HL-60 (cell line): ENCODE results near the gene CFAP20DC.
"Not testable (repeated sequence)": the region's sequence is repeated elsewhere in the genome, so short reads cannot be mapped to it uniquely, and the experiment has no call there.

Experiments used
- DNase-seq, 2 experiments: peaks; one replicate each; pipeline ENCODE4 v3.0.0-alpha.2; 2010 to 2020; ENCODE audit warnings: low read depth in 1 of 2, low spot score in 1 of 2
- H3K27ac ChIP-seq: fragments of 250-450 bp; sonication (Bioruptor Pico); replicated peaks from 2 replicates; pipeline ENCODE4 v1.5.1; 2020; ENCODE audit warnings: mild to moderate bottlenecking, moderate library complexity
- H3K27me3 ChIP-seq: fragments of 250-450 bp; sonication (Bioruptor Pico); 2 replicates; pipeline ENCODE4 v1.5.1; 2021; ENCODE audit warnings: mild to moderate bottlenecking, moderate library complexity; ENCODE audit not compliant: insufficient read depth, poor library complexity, severe bottlenecking
- H3K4me3 ChIP-seq: replicated peaks from 2 replicates; pipeline ENCODE4 v1.5.1; 2011; ENCODE audit warnings: mild to moderate bottlenecking, control low read depth, low read length; ENCODE audit not compliant: insufficient read depth
- CTCF ChIP-seq: IDR thresholded peaks from one replicate; pipeline ENCODE4 v1.5.1; 2011; ENCODE audit warnings: low read length, control low read depth, inconsistent platforms; ENCODE audit not compliant: insufficient read depth
- GABPA ChIP-seq: IDR thresholded peaks from 2 replicates; pipeline ENCODE4 v1.6.1; 2012; ENCODE audit warnings: low read depth
- POLR2AphosphoS5 ChIP-seq: IDR thresholded peaks from 2 replicates; pipeline ENCODE4 v1.6.1; 2012; ENCODE audit warnings: low read depth
- REST ChIP-seq: IDR thresholded peaks from 2 replicates; pipeline ENCODE4 v1.6.1; 2012; ENCODE audit warnings: low read depth; ENCODE audit not compliant: insufficient replicate concordance
- SPI1 ChIP-seq: IDR thresholded peaks from 2 replicates; pipeline ENCODE4 v1.6.1; 2012; ENCODE audit warnings: low read depth, mild to moderate bottlenecking, borderline replicate concordance

The CFAP20DC gene

GRCh38 chr3:58833491-58833890, 216.3 kb downstream of the CFAP20DC start:
- Histone ChIP-seq H3K4me3 (no peak overlapping the region), H3K27me3 (no peaks in the 10 kb centered on the region), H3K27ac (no peak overlapping the region)
- TF ChIP-seq SPI1 (peak; percentile 36; the same call in 1 of the 2 replicates), POLR2AphosphoS5 (no peak)
- DNase-seq, result no peak

GRCh38 chr3:58829321-58830000, 220.4 kb downstream of the CFAP20DC start:
- Histone ChIP-seq H3K27me3 (no peaks in the 10 kb centered on the region), H3K27ac (no peak overlapping the region), H3K4me3 (no peak overlapping the region)
- DNase-seq, result no peak
- TF ChIP-seq CTCF, result no peak
- no peak for TF ChIP-seq GABPA
- TF ChIP-seq POLR2AphosphoS5, result no peak
- TF ChIP-seq REST, result no peak

- no peak overlapping the region for H3K27ac ChIP-seq
- TF ChIP-seq SPI1 (no peak), CTCF (no peak)
- no peaks in the 10 kb centered on the region for H3K27me3 ChIP-seq
- no peak for DNase-seq
- no peak overlapping the region for H3K4me3 ChIP-seq
Observed at GRCh38 chr3:58824777-58825176, 225.0 kb downstream of the CFAP20DC start.

GRCh38 chr3:58824285-58824684, 225.5 kb downstream of the CFAP20DC start:
- Histone ChIP-seq H3K27me3 (no peaks in the 10 kb centered on the region), H3K27ac (no peak overlapping the region), H3K4me3 (no peak overlapping the region)
- TF ChIP-seq GABPA, result no peak
- TF ChIP-seq CTCF, result peak; percentile 14
- DNase-seq, result peak in 1 of 2 experiments; percentile 32

- not testable (repeated sequence) for H3K27me3 ChIP-seq, H3K27ac ChIP-seq, H3K4me3 ChIP-seq, DNase-seq
Observed at GRCh38 chr3:58806551-58807244, 243.1 kb downstream of the CFAP20DC start.
